Gastrocnemius medialis (tissue), 4 donors: ENCODE measurements around the gene IGFBP2.

ENCODE experiments used
- CTCF ChIP-seq, 5 experiments: fragments of 450-650 bp in 3 of 5; fragments of 200-600 bp in 2 of 5; sonication (generic) in 2 of 5; IDR thresholded peaks in 4 of 5; conservative IDR thresholded peaks in 1 of 5; 1 replicate in 4 of 5; 2 replicates in 1 of 5; pipeline ENCODE4 v1.5.1; 2016 to 2019; ENCODE audit warnings: antibody characterized with exemption in 5 of 5, mild to moderate bottlenecking in 3 of 5, moderate library complexity in 3 of 5
- POLR2A ChIP-seq, 2 donors: fragments of 450-650 bp; IDR thresholded peaks; one replicate each; pipeline ENCODE4 v1.6.1; 2017; ENCODE audit warnings: antibody characterized with exemption in 2 of 2, mild to moderate bottlenecking in 2 of 2, moderate library complexity in 2 of 2

- TF ChIP-seq CTCF (IDR thresholded peaks at IDR 0.05 in 4 of 5, conservative IDR thresholded peaks at IDR 0.05 in 1 of 5) (no peak), POLR2A (IDR thresholded peaks at IDR 0.05) (no peak)
Observed at GRCh38 chr2:216643986-216644659, 10.9 kb downstream of the IGFBP2 start.
